Measurements from ENCODE around the gene UBR3.

Gene UBR3

GRCh38 chr2:169827272-169828140 lies at the start of gene UBR3:
Gene UBR3, plus strand, starts transcription at chr2:169827454. Its CDS starts 54 bp downstream, at chr2:169827508.
- TF ChIP-seq CTCF (IDR thresholded peaks at IDR 0.05; ENCODE audit: extremely low read depth, missing control alignments): no peak
- DNase-seq (ENCODE audit: low spot score): peak; percentile 99

GRCh38 chr2:169778446-169778845 lies 48.8 kb upstream of the UBR3 start:
- no peak for DNase-seq (ENCODE audit: low spot score)
- no peak for TF ChIP-seq CTCF (IDR thresholded peaks at IDR 0.05; ENCODE audit: extremely low read depth, missing control alignments)

GRCh38 chr2:169781249-169782013 lies 45.8 kb upstream of the UBR3 start:
- no peak for DNase-seq (ENCODE audit: low spot score)
- TF ChIP-seq CTCF (IDR thresholded peaks at IDR 0.05; ENCODE audit: extremely low read depth, missing control alignments): no peak

GRCh38 chr2:169782513-169782912 lies 44.7 kb upstream of the UBR3 start:
- no peak for TF ChIP-seq CTCF (IDR thresholded peaks at IDR 0.05; ENCODE audit: extremely low read depth, missing control alignments)

GRCh38 chr2:169790581-169790980 lies 36.7 kb upstream of the UBR3 start:
- no peak for TF ChIP-seq CTCF (IDR thresholded peaks at IDR 0.05; ENCODE audit: extremely low read depth, missing control alignments)
- no peak for DNase-seq (ENCODE audit: low spot score)

More at GRCh38 chr2:169782513-169782912, 44.7 kb upstream of the UBR3 start:
- no peak for DNase-seq (ENCODE audit: low spot score)

GRCh38 chr2:169795181-169795580 lies 32.1 kb upstream of the UBR3 start:
- DNase-seq (ENCODE audit: low spot score): no peak
- TF ChIP-seq CTCF (IDR thresholded peaks at IDR 0.05; ENCODE audit: extremely low read depth, missing control alignments): no peak

GRCh38 chr2:169796441-169796840 lies 30.8 kb upstream of the UBR3 start:
- TF ChIP-seq CTCF (IDR thresholded peaks at IDR 0.05; ENCODE audit: extremely low read depth, missing control alignments): no peak

More at GRCh38 chr2:169796441-169796840, 30.8 kb upstream of the UBR3 start:
- no peak for DNase-seq (ENCODE audit: low spot score)

Data from GM20000 (cell line).